A549 treated with AZD9567 at 1 μM for 4 hours (cell line): ENCODE measurements around the gene TMIE. TPM values are rescaled to one million over a fixed set of nuclear protein-coding genes. Genes with fewer than 3 reads are reported as not detected.

Source experiments
- total RNA-seq: library from RNA; stranded (reverse); fragments of 200-300 nt; extraction: Qiagen RNA extraction; gene quantifications from 5 replicates; pipeline ENCODE4 v1.2.3, GENCODE V29; 2022; ENCODE audit not compliant: insufficient read depth

TMIE gene
- total RNA-seq, result 0.07 to 0.20 TPM (median 0.12 TPM) in 4 of 5 replicates, not detected in the other

DNA sequence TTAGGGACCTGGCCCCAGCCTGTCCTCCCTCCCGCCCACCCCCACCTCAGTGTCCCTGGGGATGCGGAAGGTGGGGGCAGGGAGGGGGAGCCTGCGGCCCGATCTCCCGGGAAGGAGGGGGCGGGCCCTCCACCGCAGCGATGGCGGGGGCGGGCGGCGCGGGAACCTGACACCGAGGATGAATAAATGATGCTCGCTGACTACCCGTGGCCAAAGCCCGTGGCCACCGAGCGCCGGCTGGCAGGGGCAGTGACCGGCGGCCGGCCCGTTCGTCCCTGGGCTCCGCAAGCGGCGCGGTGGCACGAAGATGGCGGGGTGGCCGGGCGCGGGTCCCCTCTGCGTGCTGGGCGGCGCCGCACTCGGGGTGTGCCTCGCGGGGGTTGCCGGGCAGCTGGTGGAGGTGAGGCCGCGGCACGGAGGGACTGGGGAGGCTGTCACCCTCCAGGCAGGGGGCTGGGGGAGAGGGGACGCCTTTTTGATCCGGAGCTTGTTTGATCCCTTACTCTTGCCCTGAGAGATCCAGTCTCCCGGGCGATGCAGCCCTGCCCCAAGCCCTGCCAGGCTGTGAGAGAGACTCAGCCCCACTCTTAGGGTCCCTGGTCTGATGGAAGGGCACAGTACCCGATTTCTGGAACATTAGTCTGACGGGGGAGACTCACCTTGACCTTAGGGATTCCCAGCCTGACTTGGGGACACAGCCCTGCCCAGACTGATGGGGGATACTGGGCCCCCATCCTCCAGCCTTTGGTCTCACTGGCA lies at the start of gene TMIE:
TMIE (plus strand) TSS at position 212 of the 759 bp plus-strand sequence; CDS start at position 308, 96 bp downstream.

DNA sequence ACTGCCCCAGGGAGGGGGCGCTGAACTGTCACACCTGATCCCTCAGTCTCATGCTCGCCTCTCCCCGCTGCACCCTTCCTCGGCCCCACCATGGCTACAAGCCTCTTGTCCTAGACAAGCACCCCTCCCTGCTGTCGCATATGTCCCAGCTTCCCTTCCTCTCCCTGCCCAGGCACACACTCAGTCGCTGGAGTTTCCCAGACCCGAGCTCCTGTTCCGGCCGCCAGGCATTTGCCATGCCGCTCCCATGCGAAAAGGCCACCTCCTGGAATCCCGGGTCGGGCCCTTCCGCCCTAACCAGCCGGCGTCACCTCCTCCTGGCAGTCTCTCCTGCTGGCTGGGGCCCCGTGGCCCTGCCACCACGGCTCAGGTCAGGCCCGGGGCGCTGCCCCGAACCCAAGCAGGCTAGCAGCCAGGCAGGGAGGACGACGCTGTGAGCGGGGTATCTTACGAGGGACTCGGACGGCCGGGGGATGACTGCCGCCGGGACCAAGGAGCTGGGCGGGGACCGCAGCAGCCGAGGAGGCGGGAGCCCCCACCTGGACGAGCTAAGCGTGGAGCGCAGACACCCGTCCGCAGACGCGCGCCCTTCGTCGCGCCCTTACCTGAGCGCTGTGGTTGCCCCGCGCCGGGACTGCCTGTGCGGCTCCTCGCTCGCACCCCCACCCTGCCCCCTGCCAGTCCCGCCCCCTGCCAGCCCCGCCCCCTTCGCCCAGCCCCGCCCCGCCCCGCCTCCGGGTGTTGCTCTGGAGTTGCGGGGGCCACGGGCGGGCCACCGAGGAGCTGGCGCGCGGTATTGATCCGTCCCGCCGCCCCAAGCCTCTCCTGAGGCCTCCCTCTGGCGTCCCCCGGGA lies 7.9 kb upstream of the TMIE start, which contains the start of gene ALS2CL:
ALS2CL (minus strand) TSS at position 642 of the 854 bp plus-strand sequence. CDS start 4,239 bp downstream, outside the sequence.

GRCh38 chr3:46717447-46718231 lies 16.4 kb downstream of the TMIE start, which contains the start of gene PRSS50:
TSS of gene PRSS50 (minus strand) at chr3:46717869. CDS start at chr3:46717824, 45 bp downstream.

Other genes starting within 250 kb of the TMIE start
- gene LTF, start 236.5 kb upstream of the TMIE start, total RNA-seq, result 0.05 TPM in 1 of 5 replicates, not detected in the others
- gene RTP3, start 203.4 kb upstream of the TMIE start, total RNA-seq, result not detected in 5 replicates
- gene LRRC2, start 135.1 kb upstream of the TMIE start, total RNA-seq, result 0.01 TPM in 1 of 5 replicates, not detected in the others
- not detected in 5 replicates for gene FAM240A, start 88.9 kb upstream of the TMIE start, total RNA-seq
- gene ALS2CL, start 7.7 kb upstream of the TMIE start, total RNA-seq, result 6.9 to 9.9 TPM (median 8.0 TPM) in 5 replicates
- gene PRSS50, start 16.5 kb downstream of the TMIE start, total RNA-seq, result not detected in 5 replicates
- not detected in 5 replicates for gene MYL3, start 162.1 kb downstream of the TMIE start, total RNA-seq
- 0.64 to 0.80 TPM (median 0.74 TPM) in 4 of 5 replicates, not detected in the other for gene PTH1R, start 176.3 kb downstream of the TMIE start, total RNA-seq